Mesenchymal stem cell (in vitro differentiated cells and primary cell): ENCODE measurements around the gene TRIM44.

Experiments
- DNase-seq: peaks from one replicate; pipeline ENCODE4 v3.0.0-alpha.2; 2013
- H2AFZ ChIP-seq: one replicate; pipeline ENCODE4 v1.6.1; 2013; ENCODE audit warnings: low read depth, mild to moderate bottlenecking, control low read depth, inconsistent platforms, low read length, moderate library complexity
- H2AK5ac ChIP-seq: 2 replicates; pipeline ENCODE4 v1.6.1; 2013; ENCODE audit warnings: low read length, moderate library complexity, mild to moderate bottlenecking, inconsistent platforms; ENCODE audit not compliant: severe bottlenecking
- H2BK120ac ChIP-seq: one replicate; pipeline ENCODE4 v1.6.1; 2013; ENCODE audit warnings: low read depth, mild to moderate bottlenecking, inconsistent platforms, low read length, moderate library complexity
- H2BK12ac ChIP-seq, 2 experiments: one replicate each; pipeline ENCODE4 v1.6.1; 2013; ENCODE audit warnings: inconsistent platforms in 2 of 2, low read length in 2 of 2, mild to moderate bottlenecking in 2 of 2, moderate library complexity in 2 of 2, control low read depth in 1 of 2
- H2BK15ac ChIP-seq: one replicate; pipeline ENCODE4 v1.6.1; 2013; ENCODE audit warnings: mild to moderate bottlenecking, low read depth, inconsistent platforms; ENCODE audit not compliant: poor library complexity, severe bottlenecking
- H2BK5ac ChIP-seq: 2 replicates; pipeline ENCODE4 v1.6.1; 2013; ENCODE audit warnings: low read depth, mild to moderate bottlenecking, low read length, control low read depth, inconsistent platforms; ENCODE audit not compliant: poor library complexity, severe bottlenecking
- H3K14ac ChIP-seq, 2 experiments: one replicate each; pipeline ENCODE4 v1.6.1; 2013; ENCODE audit warnings: inconsistent platforms in 2 of 2, low read length in 2 of 2, control low read depth in 1 of 2, mild to moderate bottlenecking in 1 of 2, moderate library complexity in 1 of 2
- H3K18ac ChIP-seq, 2 experiments: one replicate each; pipeline ENCODE4 v1.6.1; 2013; ENCODE audit warnings: inconsistent platforms in 2 of 2, low read length in 2 of 2, control low read depth in 1 of 2, low read depth in 1 of 2, mild to moderate bottlenecking in 1 of 2
- H3K23ac ChIP-seq, 2 experiments: one replicate each; pipeline ENCODE4 v1.6.1; 2013; ENCODE audit warnings: inconsistent platforms in 2 of 2, low read length in 2 of 2, mild to moderate bottlenecking in 2 of 2, moderate library complexity in 2 of 2, control low read depth in 1 of 2
- H3K27ac ChIP-seq: 2 replicates; pipeline ENCODE4 v1.5.1; 2013; ENCODE audit warnings: mild to moderate bottlenecking, moderate library complexity, low read length, control low read depth, inconsistent platforms; ENCODE audit not compliant: poor library complexity, severe bottlenecking
- H3K27me3 ChIP-seq, 2 experiments: 2 replicates each; pipeline versions ENCODE4 v1.6.1 to v1.7.0; 2013; ENCODE audit warnings: low read length in 2 of 2, mild to moderate bottlenecking in 2 of 2, moderate library complexity in 2 of 2, control low read depth in 1 of 2, inconsistent platforms in 1 of 2; ENCODE audit not compliant: control insufficient read depth in 1 of 2, insufficient read depth in 1 of 2
- H3K36me3 ChIP-seq, 2 experiments: 2 replicates each; pipeline versions ENCODE4 v1.6.1 to v1.7.0; 2013; ENCODE audit warnings: low read length in 2 of 2, control low read depth in 1 of 2, inconsistent platforms in 1 of 2, low read depth in 1 of 2, mild to moderate bottlenecking in 1 of 2; ENCODE audit not compliant: insufficient read depth in 2 of 2, control insufficient read depth in 1 of 2
- H3K4ac ChIP-seq, 2 experiments: one replicate each; pipeline ENCODE4 v1.6.1; 2013; ENCODE audit warnings: inconsistent platforms in 2 of 2, low read length in 2 of 2, mild to moderate bottlenecking in 2 of 2, moderate library complexity in 2 of 2, control low read depth in 1 of 2, low read depth in 1 of 2
- H3K4me1 ChIP-seq: 2 replicates; pipeline ENCODE4 v1.6.1; 2013; ENCODE audit warnings: low read depth, low read length, control low read depth; ENCODE audit not compliant: control insufficient read depth, insufficient read depth
- H3K4me2 ChIP-seq: 2 replicates; pipeline ENCODE4 v1.6.1; 2013; ENCODE audit warnings: low read length, mild to moderate bottlenecking, inconsistent platforms; ENCODE audit not compliant: poor library complexity, severe bottlenecking
- H3K4me3 ChIP-seq, 2 experiments: 2 replicates each; pipeline versions ENCODE4 v1.5.1 to v1.7.0; 2013; ENCODE audit warnings: low read length in 2 of 2, mild to moderate bottlenecking in 2 of 2, control low read depth in 1 of 2, low read depth in 1 of 2; ENCODE audit not compliant: insufficient read depth in 1 of 2
- H3K79me1 ChIP-seq: replicated peaks from 2 replicates; pipeline ENCODE4 v1.6.1; 2013; ENCODE audit warnings: mild to moderate bottlenecking, control low read depth, low read length, inconsistent platforms; ENCODE audit not compliant: poor library complexity, severe bottlenecking
- H3K9ac ChIP-seq: 2 replicates; pipeline ENCODE4 v1.7.0; 2013; ENCODE audit warnings: mild to moderate bottlenecking, low read length, moderate library complexity
- H3K9me3 ChIP-seq: 2 replicates; pipeline ENCODE4 v1.7.0; 2013; ENCODE audit warnings: mild to moderate bottlenecking, low read length; ENCODE audit not compliant: control insufficient read depth
- H4K8ac ChIP-seq: one replicate; pipeline ENCODE4 v1.6.1; 2013; ENCODE audit warnings: inconsistent platforms, mild to moderate bottlenecking, low read length, moderate library complexity
- H4K91ac ChIP-seq: one replicate; pipeline ENCODE4 v1.6.1; 2013; ENCODE audit warnings: mild to moderate bottlenecking, low read length, inconsistent platforms
- WGBS: methylation state at CpG from one replicate; pipeline ENCODE4 v1.1.7; 2013; ENCODE audit warnings: mixed read lengths; 5-methylcytosine and 5-hydroxymethylcytosine counted together

TRIM44 gene

GRCh38 chr11:35722641-35723040 lies 60.1 kb downstream of the TRIM44 start:
- 83% methylated on average over 3 of the region's 4 CpGs for WGBS
- H2BK15ac ChIP-seq, result no peak overlapping the region
- H2AFZ ChIP-seq, result no peak overlapping the region
- no peak for DNase-seq
- no peak overlapping the region for H4K8ac ChIP-seq
- H3K36me3 ChIP-seq, result peaks cover 4 to 19% of the 10 kb centered on the region in 2 experiments
- no peak overlapping the region for H3K23ac ChIP-seq
- H3K4me2 ChIP-seq, result no peak overlapping the region
- H3K27ac ChIP-seq, result no peak overlapping the region
- H3K14ac ChIP-seq, result no peak overlapping the region
- H2BK120ac ChIP-seq, result no peak overlapping the region
- H2AK5ac ChIP-seq, result no peak overlapping the region
- H3K9me3 ChIP-seq, result no peaks in the 10 kb centered on the region
- H3K79me1 ChIP-seq, result peaks cover 25% of the 10 kb centered on the region
- no peak overlapping the region for H2BK12ac ChIP-seq
- no peak overlapping the region for H3K9ac ChIP-seq
- no peak overlapping the region for H3K18ac ChIP-seq
- peaks cover 2% of the 10 kb centered on the region for H3K4me1 ChIP-seq
- no peaks in the 10 kb centered on the region for H3K27me3 ChIP-seq
- no peak overlapping the region for H2BK5ac ChIP-seq
- H3K4ac ChIP-seq, result no peak overlapping the region
- no peak overlapping the region for H3K4me3 ChIP-seq
- no peak overlapping the region for H4K91ac ChIP-seq

GRCh38 chr11:35723493-35723892 lies 60.9 kb downstream of the TRIM44 start:
- Histone ChIP-seq H2BK12ac (no peak overlapping the region), H2AFZ (no peak overlapping the region), H4K91ac (no peak overlapping the region), H2BK5ac (no peak overlapping the region), H3K4me2 (no peak overlapping the region), H3K4me1 (peaks cover 2% of the 10 kb centered on the region), H3K4ac (no peak overlapping the region), H2BK15ac (no peak overlapping the region), H4K8ac (no peak overlapping the region), H3K27me3 (no peaks in the 10 kb centered on the region), H3K36me3 (peaks cover 7 to 24% of the 10 kb centered on the region in 2 experiments), H3K9ac (no peak overlapping the region), H3K23ac (no peak overlapping the region), H3K14ac (no peak overlapping the region), H3K27ac (no peak overlapping the region), H2AK5ac (no peak overlapping the region), H3K4me3 (no peak overlapping the region), H3K9me3 (no peaks in the 10 kb centered on the region), H3K18ac (no peak overlapping the region), H3K79me1 (peaks cover 29% of the 10 kb centered on the region), H2BK120ac (no peak overlapping the region)
- no peak for DNase-seq
- WGBS, result 88% methylated on average over 1 of the region's 1 CpG

- no peak overlapping the region for H2BK15ac ChIP-seq
- H3K9me3 ChIP-seq, result no peaks in the 10 kb centered on the region
- H4K91ac ChIP-seq, result no peak overlapping the region
- no peak overlapping the region for H2BK120ac ChIP-seq
- H3K4me1 ChIP-seq, result peaks cover 2% of the 10 kb centered on the region
- H3K4me3 ChIP-seq, result no peak overlapping the region
- H3K14ac ChIP-seq, result no peak overlapping the region
- H2AFZ ChIP-seq, result no peak overlapping the region
- no peak overlapping the region for H4K8ac ChIP-seq
- 100% methylated on average over 2 of the region's 2 CpGs for WGBS
- no peak overlapping the region for H3K9ac ChIP-seq
- peak; percentile 11 for DNase-seq
- no peak overlapping the region for H3K23ac ChIP-seq
- no peak overlapping the region for H2BK12ac ChIP-seq
- no peaks in the 10 kb centered on the region for H3K27me3 ChIP-seq
- H3K36me3 ChIP-seq, result peaks cover 7 to 28% of the 10 kb centered on the region in 2 experiments
- no peak overlapping the region for H2BK5ac ChIP-seq
- no peak overlapping the region for H3K4ac ChIP-seq
- H3K27ac ChIP-seq, result no peak overlapping the region
- no peak overlapping the region for H3K18ac ChIP-seq
- peaks cover 30% of the 10 kb centered on the region for H3K79me1 ChIP-seq
- no peak overlapping the region for H3K4me2 ChIP-seq
- H2AK5ac ChIP-seq, result no peak overlapping the region
These were observed 61.3 kb downstream of the TRIM44 start for GRCh38 chr11:35723913-35724312.

GRCh38 chr11:35725885-35726284 lies 63.3 kb downstream of the TRIM44 start:
- no peak overlapping the region for H2AK5ac ChIP-seq

More at GRCh38 chr11:35725885-35726284, 63.3 kb downstream of the TRIM44 start:
- Histone ChIP-seq H4K91ac (no peak overlapping the region), H3K27me3 (no peaks in the 10 kb centered on the region), H3K18ac (no peak overlapping the region), H2BK15ac (no peak overlapping the region), H2BK12ac (no peak overlapping the region), H3K4me3 (no peak overlapping the region), H3K9ac (no peak overlapping the region), H3K9me3 (peaks cover 10% of the 10 kb centered on the region), H3K14ac (no peak overlapping the region), H3K4ac (no peak overlapping the region), H3K79me1 (peaks cover 35% of the 10 kb centered on the region), H3K27ac (no peak overlapping the region), H3K23ac (no peak overlapping the region), H3K4me1 (peaks cover 2% of the 10 kb centered on the region), H3K4me2 (no peak overlapping the region), H2AFZ (no peak overlapping the region), H3K36me3 (peaks cover 10 to 46% of the 10 kb centered on the region in 2 experiments), H2BK5ac (no peak overlapping the region), H2BK120ac (no peak overlapping the region), H4K8ac (no peak overlapping the region)
- 94% methylated on average over 2 of the region's 2 CpGs for WGBS
- peak; percentile 54 for DNase-seq
